HepG2 (cell line): Measurements from ENCODE around the gene ZNF74. TPM values are rescaled to one million over a fixed set of nuclear protein-coding genes. Genes with fewer than 3 reads are reported as not detected.

Experiments used
- CREM ChIP-seq, 2 experiments: sonication (generic) in 1 of 2; formaldehyde crosslinking in 1 of 2; IDR thresholded peaks; 2 replicates each; pipeline versions ENCODE4 v1.4.0 to v1.6.1; 2016 to 2020; ENCODE audit warnings: antibody characterized with exemption in 1 of 2, mild to moderate bottlenecking in 1 of 2, missing genetic modification reagents in 1 of 2
- JARID2 ChIP-seq: sonication (generic); formaldehyde crosslinking; IDR thresholded peaks from 2 replicates; pipeline ENCODE4 v1.8.1; 2023; ENCODE audit warnings: missing genetic modification reagents, inconsistent platforms; ENCODE audit not compliant: insufficient replicate concordance
- KMT2A ChIP-seq: sonication (generic); formaldehyde crosslinking; IDR thresholded peaks from 2 replicates; pipeline ENCODE4 v1.4.0; 2020; ENCODE audit warnings: missing genetic modification reagents
- MAFG ChIP-seq: sonication (generic); formaldehyde crosslinking; IDR thresholded peaks from 2 replicates; pipeline ENCODE4 v1.5.1; 2020; ENCODE audit warnings: mild to moderate bottlenecking, missing genetic modification reagents
- PCBP2 ChIP-seq: fragments of 200-400 bp; formaldehyde crosslinking; optimal IDR thresholded peaks from 2 replicates; pipeline ENCODE3; 2018; ENCODE audit warnings: low read length, low read depth; ENCODE audit not compliant: poor library complexity, severe bottlenecking
- ZNF121 ChIP-seq: sonication (generic); formaldehyde crosslinking; IDR thresholded peaks from 2 replicates; pipeline ENCODE4 v1.5.0; 2020; ENCODE audit warnings: mild to moderate bottlenecking, missing genetic modification reagents
- ZNF235 ChIP-seq: sonication (generic); formaldehyde crosslinking; IDR thresholded peaks from 2 replicates; pipeline ENCODE4 v1.8.1; 2023; ENCODE audit warnings: mild to moderate bottlenecking, missing genetic modification reagents, borderline replicate concordance
- ZNF263 ChIP-seq: sonication (generic); formaldehyde crosslinking; IDR thresholded peaks from 2 replicates; pipeline ENCODE4 v1.4.0; 2020; ENCODE audit warnings: missing genetic modification reagents
- ZNF3 ChIP-seq: IDR thresholded peaks from 2 replicates; pipeline ENCODE4 v1.7.0; 2017; ENCODE audit warnings: inconsistent platforms
- ZNF354B ChIP-seq: sonication (generic); formaldehyde crosslinking; IDR thresholded peaks from 2 replicates; pipeline ENCODE4 v1.8.0; 2022; ENCODE audit warnings: mild to moderate bottlenecking, missing genetic modification reagents
- ZNF549 ChIP-seq: sonication (generic); formaldehyde crosslinking; IDR thresholded peaks from 2 replicates; pipeline ENCODE4 v1.5.0; 2020; ENCODE audit warnings: missing genetic modification reagents
- polyA plus RNA-seq, 8 experiments: library from polyadenylated mRNA; depleted of rRNA in 3 of 8; stranded (reverse) in 7 of 8; unstranded in 1 of 8; fragments of >200 nt; fragmentation: Illumina TruSeq in 4 of 8; extraction: Trizol in 4 of 8; gene quantifications; 2 replicates each; pipeline versions ENCODE4 v1.2.1 to v1.2.3, GENCODE V29; 2011 to 2016; ENCODE audit warnings: low read depth in 4 of 8, missing spikeins in 1 of 8, mixed read lengths in 1 of 8; ENCODE audit not compliant: insufficient read depth in 1 of 8
- total RNA-seq, 5 experiments: library from RNA; depleted of rRNA; stranded (reverse); fragments of >200 nt; fragmentation: Illumina TruSeq; extraction: Trizol; gene quantifications; 2 replicates each; pipeline ENCODE4 v1.2.3, GENCODE V29; 2016; ENCODE audit warnings: low read depth in 1 of 5
- TF ChIP-seq, protein P1 (sequence below), 2 experiments: IDR thresholded peaks; 2 replicates each; pipeline ENCODE4 v1.6.1; 2011 to 2012; ENCODE audit warnings: low read length in 2 of 2, borderline replicate concordance in 1 of 2, low read depth in 1 of 2, mild to moderate bottlenecking in 1 of 2, moderate library complexity in 1 of 2
- TF ChIP-seq, protein P2 (sequence below): sonication (generic); formaldehyde crosslinking; IDR thresholded peaks from 2 replicates; pipeline ENCODE4 v1.4.0; 2020; ENCODE audit warnings: mild to moderate bottlenecking, missing genetic modification reagents
- TF ChIP-seq, protein P3 (sequence below), 2 experiments: sonication (generic) in 1 of 2; formaldehyde crosslinking in 1 of 2; IDR thresholded peaks; 2 replicates each; pipeline versions ENCODE4 v1.5.1 to v1.6.1; 2011 to 2020; ENCODE audit warnings: borderline replicate concordance in 1 of 2, low read depth in 1 of 2, low read length in 1 of 2, mild to moderate bottlenecking in 1 of 2, missing genetic modification reagents in 1 of 2, moderate library complexity in 1 of 2
- TF ChIP-seq, protein P4 (sequence below): sonication (generic); formaldehyde crosslinking; conservative IDR thresholded peaks from 2 replicates; pipeline ENCODE4 v1.8.0; 2022; ENCODE audit warnings: low read depth, missing genetic modification reagents
- TF ChIP-seq, protein P5 (sequence below): IDR thresholded peaks from 2 replicates; pipeline ENCODE4 v1.6.1; 2016; ENCODE audit warnings: missing compliant biosample characterization, missing genetic modification reagents, borderline replicate concordance
- TF ChIP-seq, protein P6 (sequence below): sonication (generic); formaldehyde crosslinking; IDR thresholded peaks from 2 replicates; pipeline ENCODE4 v1.4.0; 2020; ENCODE audit warnings: missing genetic modification reagents

The ZNF74 gene
- total and polyA plus RNA-seq, 2 of the 13 experiments (the other 11 are each of a cell fraction or from before 2014, with no cell fraction given) = 6.3 to 9.1 TPM

DNA sequence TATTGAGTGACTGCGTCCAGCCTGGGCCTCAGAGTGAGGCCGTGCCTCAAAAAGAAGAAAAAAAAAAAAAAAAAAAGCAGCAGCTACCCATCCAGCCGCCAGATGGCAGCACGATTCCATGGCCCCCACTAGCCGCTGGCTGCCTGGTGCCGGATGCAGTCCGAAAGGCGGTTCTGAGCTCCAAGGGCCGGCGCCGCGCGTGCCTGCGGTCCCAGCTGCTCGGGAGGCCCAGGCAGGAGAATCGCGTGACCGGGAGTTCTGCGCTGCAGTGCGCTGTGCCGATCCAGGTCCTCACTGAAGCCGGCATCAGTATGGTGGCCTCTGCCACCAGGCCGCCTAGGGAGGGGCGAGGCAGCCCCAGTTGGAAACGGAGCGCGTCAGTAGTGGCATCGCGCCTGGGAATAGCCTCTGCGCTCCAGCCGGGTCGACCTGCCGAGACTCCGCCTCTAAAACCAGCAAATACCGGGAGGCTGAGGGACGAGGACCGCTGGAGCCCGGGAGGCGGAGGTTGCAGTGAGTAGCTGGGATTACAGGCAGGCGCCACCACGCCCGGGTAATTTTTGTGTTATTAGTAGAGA, 24.3 kb downstream of the ZNF74 start (continued):
- TF ChIP-seq, protein P1, sequence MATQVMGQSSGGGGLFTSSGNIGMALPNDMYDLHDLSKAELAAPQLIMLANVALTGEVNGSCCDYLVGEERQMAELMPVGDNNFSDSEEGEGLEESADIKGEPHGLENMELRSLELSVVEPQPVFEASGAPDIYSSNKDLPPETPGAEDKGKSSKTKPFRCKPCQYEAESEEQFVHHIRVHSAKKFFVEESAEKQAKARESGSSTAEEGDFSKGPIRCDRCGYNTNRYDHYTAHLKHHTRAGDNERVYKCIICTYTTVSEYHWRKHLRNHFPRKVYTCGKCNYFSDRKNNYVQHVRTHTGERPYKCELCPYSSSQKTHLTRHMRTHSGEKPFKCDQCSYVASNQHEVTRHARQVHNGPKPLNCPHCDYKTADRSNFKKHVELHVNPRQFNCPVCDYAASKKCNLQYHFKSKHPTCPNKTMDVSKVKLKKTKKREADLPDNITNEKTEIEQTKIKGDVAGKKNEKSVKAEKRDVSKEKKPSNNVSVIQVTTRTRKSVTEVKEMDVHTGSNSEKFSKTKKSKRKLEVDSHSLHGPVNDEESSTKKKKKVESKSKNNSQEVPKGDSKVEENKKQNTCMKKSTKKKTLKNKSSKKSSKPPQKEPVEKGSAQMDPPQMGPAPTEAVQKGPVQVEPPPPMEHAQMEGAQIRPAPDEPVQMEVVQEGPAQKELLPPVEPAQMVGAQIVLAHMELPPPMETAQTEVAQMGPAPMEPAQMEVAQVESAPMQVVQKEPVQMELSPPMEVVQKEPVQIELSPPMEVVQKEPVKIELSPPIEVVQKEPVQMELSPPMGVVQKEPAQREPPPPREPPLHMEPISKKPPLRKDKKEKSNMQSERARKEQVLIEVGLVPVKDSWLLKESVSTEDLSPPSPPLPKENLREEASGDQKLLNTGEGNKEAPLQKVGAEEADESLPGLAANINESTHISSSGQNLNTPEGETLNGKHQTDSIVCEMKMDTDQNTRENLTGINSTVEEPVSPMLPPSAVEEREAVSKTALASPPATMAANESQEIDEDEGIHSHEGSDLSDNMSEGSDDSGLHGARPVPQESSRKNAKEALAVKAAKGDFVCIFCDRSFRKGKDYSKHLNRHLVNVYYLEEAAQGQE (IDR thresholded peaks at IDR 0.05; ENCODE audit: borderline replicate concordance in 1 of 2, low read depth in 1 of 2, low read length in 2 of 2) = no peak
- TF ChIP-seq CREM (IDR thresholded peaks at IDR 0.05) = no peak
- TF ChIP-seq CREM (CRISPR knock-in tag; IDR thresholded peaks at IDR 0.05) = no peak
- TF ChIP-seq ZNF235 (CRISPR knock-in tag) = no peak
- TF ChIP-seq, protein P2, sequence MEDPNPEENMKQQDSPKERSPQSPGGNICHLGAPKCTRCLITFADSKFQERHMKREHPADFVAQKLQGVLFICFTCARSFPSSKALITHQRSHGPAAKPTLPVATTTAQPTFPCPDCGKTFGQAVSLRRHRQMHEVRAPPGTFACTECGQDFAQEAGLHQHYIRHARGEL = 0 out of 2 replicates have a peak, but pooled peaks have one; percentile 60
- peak; percentile 11; the same call in 1 of the 2 replicates for TF ChIP-seq ZNF263 (CRISPR knock-in tag)
- no peak; the same call in 1 of the 2 replicates for TF ChIP-seq ZNF3 (CRISPR knock-in tag)
- no peak for TF ChIP-seq ZNF549 (CRISPR knock-in tag)
- TF ChIP-seq, protein P3, sequence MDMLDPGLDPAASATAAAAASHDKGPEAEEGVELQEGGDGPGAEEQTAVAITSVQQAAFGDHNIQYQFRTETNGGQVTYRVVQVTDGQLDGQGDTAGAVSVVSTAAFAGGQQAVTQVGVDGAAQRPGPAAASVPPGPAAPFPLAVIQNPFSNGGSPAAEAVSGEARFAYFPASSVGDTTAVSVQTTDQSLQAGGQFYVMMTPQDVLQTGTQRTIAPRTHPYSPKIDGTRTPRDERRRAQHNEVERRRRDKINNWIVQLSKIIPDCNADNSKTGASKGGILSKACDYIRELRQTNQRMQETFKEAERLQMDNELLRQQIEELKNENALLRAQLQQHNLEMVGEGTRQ (IDR thresholded peaks at IDR 0.05; ENCODE audit: low read depth, low read length) = no peak
- TF ChIP-seq, protein P3 (CRISPR knock-in tag; IDR thresholded peaks at IDR 0.05; ENCODE audit: borderline replicate concordance) = no peak
- peak; percentile 66; the same call in 1 of the 2 replicates for TF ChIP-seq ZNF121 (CRISPR knock-in tag)
- TF ChIP-seq MAFG = no peak
- no peak for TF ChIP-seq ZNF354B
- TF ChIP-seq PCBP2 = no peak
- TF ChIP-seq, protein P4, sequence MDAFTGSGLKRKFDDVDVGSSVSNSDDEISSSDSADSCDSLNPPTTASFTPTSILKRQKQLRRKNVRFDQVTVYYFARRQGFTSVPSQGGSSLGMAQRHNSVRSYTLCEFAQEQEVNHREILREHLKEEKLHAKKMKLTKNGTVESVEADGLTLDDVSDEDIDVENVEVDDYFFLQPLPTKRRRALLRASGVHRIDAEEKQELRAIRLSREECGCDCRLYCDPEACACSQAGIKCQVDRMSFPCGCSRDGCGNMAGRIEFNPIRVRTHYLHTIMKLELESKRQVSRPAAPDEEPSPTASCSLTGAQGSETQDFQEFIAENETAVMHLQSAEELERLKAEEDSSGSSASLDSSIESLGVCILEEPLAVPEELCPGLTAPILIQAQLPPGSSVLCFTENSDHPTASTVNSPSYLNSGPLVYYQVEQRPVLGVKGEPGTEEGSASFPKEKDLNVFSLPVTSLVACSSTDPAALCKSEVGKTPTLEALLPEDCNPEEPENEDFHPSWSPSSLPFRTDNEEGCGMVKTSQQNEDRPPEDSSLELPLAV (CRISPR knock-in tag) = no peak
- no peak; the same call in 1 of the 2 replicates for TF ChIP-seq KMT2A (CRISPR knock-in tag)
- TF ChIP-seq, protein P5, sequence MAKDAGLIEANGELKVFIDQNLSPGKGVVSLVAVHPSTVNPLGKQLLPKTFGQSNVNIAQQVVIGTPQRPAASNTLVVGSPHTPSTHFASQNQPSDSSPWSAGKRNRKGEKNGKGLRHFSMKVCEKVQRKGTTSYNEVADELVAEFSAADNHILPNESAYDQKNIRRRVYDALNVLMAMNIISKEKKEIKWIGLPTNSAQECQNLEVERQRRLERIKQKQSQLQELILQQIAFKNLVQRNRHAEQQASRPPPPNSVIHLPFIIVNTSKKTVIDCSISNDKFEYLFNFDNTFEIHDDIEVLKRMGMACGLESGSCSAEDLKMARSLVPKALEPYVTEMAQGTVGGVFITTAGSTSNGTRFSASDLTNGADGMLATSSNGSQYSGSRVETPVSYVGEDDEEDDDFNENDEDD (CRISPR knock-in tag) = peak; percentile 63; the same call in 1 of the 2 replicates
- TF ChIP-seq JARID2 = no peak
- TF ChIP-seq, protein P6, sequence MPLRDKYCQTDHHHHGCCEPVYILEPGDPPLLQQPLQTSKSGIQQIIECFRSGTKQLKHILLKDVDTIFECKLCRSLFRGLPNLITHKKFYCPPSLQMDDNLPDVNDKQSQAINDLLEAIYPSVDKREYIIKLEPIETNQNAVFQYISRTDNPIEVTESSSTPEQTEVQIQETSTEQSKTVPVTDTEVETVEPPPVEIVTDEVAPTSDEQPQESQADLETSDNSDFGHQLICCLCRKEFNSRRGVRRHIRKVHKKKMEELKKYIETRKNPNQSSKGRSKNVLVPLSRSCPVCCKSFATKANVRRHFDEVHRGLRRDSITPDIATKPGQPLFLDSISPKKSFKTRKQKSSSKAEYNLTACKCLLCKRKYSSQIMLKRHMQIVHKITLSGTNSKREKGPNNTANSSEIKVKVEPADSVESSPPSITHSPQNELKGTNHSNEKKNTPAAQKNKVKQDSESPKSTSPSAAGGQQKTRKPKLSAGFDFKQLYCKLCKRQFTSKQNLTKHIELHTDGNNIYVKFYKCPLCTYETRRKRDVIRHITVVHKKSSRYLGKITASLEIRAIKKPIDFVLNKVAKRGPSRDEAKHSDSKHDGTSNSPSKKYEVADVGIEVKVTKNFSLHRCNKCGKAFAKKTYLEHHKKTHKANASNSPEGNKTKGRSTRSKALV (CRISPR knock-in tag) = peak; percentile 74; the same call in 1 of the 2 replicates
